Activated T-helper 17 cell treated with anti-CD3 and anti-CD28 coated beads, Interleukin-2, amount 50 U/mL, for 72 hours (primary cell): Measurements from ENCODE around the gene INHBB. TPM values are rescaled to one million over a fixed set of nuclear protein-coding genes. Genes with fewer than 3 reads are reported as not detected.
"Not testable (repeated sequence)": the region's sequence is repeated elsewhere in the genome, so short reads cannot be mapped to it uniquely, and the experiment has no call there.

Experiments
- ATAC-seq: fragments of 150-1000 bp; cut with Tn5 transposase; replicated peaks from 2 replicates; pipeline ENCODE4 v1.10.0; 2021; ENCODE audit warnings: mild to moderate bottlenecking, moderate library complexity
- H3K27ac Mint-ChIP-seq: one replicate; pipeline ENCODE4 v1.8.0; 2022; ENCODE audit warnings: mixed read lengths
- H3K27me3 Mint-ChIP-seq: one replicate; pipeline ENCODE4 v1.8.0; 2022; ENCODE audit warnings: mixed read lengths
- H3K36me3 Mint-ChIP-seq: one replicate; pipeline ENCODE4 v1.8.0; 2022; ENCODE audit warnings: low read depth, mild to moderate bottlenecking, mixed read lengths
- H3K4me1 Mint-ChIP-seq: one replicate; pipeline ENCODE4 v1.8.0; 2022; ENCODE audit warnings: mixed read lengths
- H3K4me3 Mint-ChIP-seq: one replicate; pipeline ENCODE4 v1.8.0; 2022; ENCODE audit warnings: mild to moderate bottlenecking, mixed read lengths
- H3K9me3 Mint-ChIP-seq: one replicate; pipeline ENCODE4 v1.8.0; 2022; ENCODE audit warnings: mixed read lengths
- total RNA-seq, 2 donors: library from RNA; stranded (reverse); gene quantifications; one replicate each; pipeline ENCODE4 v1.2.3, GENCODE V29; 2022

The INHBB gene
- total RNA-seq = not detected

DNA sequence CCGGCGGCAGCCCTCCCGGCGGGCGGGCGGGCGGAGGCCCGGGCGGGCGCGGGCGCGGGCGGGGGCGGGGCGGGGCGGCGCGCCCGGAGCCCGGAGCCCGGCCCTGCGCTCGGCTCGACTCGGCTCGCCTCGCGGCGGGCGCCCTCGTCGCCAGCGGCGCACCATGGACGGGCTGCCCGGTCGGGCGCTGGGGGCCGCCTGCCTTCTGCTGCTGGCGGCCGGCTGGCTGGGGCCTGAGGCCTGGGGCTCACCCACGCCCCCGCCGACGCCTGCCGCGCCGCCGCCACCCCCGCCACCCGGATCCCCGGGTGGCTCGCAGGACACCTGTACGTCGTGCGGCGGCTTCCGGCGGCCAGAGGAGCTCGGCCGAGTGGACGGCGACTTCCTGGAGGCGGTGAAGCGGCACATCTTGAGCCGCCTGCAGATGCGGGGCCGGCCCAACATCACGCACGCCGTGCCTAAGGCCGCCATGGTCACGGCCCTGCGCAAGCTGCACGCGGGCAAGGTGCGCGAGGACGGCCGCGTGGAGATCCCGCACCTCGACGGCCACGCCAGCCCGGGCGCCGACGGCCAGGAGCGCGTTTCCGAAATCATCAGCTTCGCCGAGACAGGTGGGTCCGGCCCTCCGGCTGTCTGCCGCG lies at the start of gene INHBB:
Gene INHBB, plus strand, starts transcription at position 111 of the 641 bp plus-strand sequence. Its CDS starts 53 bp downstream, at position 164.
- H3K9me3 Mint-ChIP-seq = no peaks in the 10 kb centered on the region
- H3K27me3 Mint-ChIP-seq = peaks cover 37% of the 10 kb centered on the region
- H3K36me3 Mint-ChIP-seq = peaks cover 5% of the 10 kb centered on the region
- ATAC-seq = no peak
- H3K27ac Mint-ChIP-seq = no peak within 1 kb of the TSS
- H3K4me3 Mint-ChIP-seq = peak within 1 kb of the TSS; percentile 68
- H3K4me1 Mint-ChIP-seq = peaks cover 11% of the 10 kb centered on the region

DNA sequence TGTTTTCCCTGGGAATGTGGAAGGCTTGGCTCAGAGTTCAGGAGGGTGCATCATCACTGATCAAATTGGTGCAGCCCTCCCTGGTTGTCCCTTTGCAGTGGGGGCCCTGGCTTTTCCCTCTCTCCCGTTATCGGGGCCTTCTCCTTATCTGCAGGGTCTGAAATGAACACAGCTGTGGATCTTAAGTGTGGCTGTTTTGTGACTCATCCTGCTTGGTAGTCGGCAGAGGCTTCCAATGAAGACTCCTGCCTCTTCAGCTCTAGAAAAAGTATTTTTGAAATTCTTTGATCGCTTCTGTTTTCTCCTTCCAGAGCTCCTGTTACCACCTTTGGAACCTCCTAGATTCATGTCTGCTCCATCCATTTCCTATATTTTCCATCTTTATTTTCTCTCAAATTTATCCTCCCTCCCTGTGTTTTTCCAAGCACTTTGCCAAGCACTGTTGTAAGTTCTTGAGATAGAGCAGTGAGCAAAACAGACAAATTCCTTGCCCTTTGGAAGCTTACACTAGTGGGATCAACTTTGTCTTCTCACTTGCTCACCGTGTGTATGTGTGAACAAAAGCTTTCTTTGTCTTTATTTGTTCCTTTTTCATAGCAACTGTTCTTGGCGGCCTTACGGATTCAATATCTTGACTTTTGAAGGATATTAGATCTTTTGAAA lies 47.6 kb upstream of the INHBB start:
- no peaks in the 10 kb centered on the region for H3K9me3 Mint-ChIP-seq
- no peaks in the 10 kb centered on the region for H3K4me1 Mint-ChIP-seq
- no peak overlapping the region for H3K4me3 Mint-ChIP-seq
- H3K27ac Mint-ChIP-seq = no peak overlapping the region
- no peaks in the 10 kb centered on the region for H3K27me3 Mint-ChIP-seq
- no peak for ATAC-seq
- peaks cover 84% of the 10 kb centered on the region for H3K36me3 Mint-ChIP-seq

DNA sequence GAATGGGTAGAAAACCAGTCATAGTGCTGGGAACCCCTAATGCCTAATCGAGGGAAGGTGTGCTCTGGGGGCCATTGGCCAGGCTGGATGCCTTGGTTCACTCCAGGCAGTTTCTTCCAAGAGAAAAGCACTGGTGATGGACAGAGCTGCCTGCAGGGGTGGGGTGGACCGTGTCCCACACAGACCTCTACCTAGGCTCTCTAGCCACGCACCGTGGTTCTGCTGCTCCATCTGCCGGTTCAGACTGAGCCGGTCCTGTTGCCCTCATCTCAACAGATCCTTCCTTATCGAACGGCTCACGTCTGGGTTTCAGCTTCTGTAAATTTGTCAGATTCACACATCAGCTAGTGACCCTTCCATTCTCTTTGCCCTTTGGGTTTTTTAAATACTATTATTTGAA lies 46.9 kb upstream of the INHBB start:
- peak overlapping the region; percentile 36 for H3K27ac Mint-ChIP-seq
- H3K9me3 Mint-ChIP-seq = no peaks in the 10 kb centered on the region
- no peak overlapping the region for H3K4me3 Mint-ChIP-seq
- H3K36me3 Mint-ChIP-seq = peaks cover 83% of the 10 kb centered on the region
- no peak for ATAC-seq
- no peaks in the 10 kb centered on the region for H3K27me3 Mint-ChIP-seq
- H3K4me1 Mint-ChIP-seq = no peaks in the 10 kb centered on the region

DNA sequence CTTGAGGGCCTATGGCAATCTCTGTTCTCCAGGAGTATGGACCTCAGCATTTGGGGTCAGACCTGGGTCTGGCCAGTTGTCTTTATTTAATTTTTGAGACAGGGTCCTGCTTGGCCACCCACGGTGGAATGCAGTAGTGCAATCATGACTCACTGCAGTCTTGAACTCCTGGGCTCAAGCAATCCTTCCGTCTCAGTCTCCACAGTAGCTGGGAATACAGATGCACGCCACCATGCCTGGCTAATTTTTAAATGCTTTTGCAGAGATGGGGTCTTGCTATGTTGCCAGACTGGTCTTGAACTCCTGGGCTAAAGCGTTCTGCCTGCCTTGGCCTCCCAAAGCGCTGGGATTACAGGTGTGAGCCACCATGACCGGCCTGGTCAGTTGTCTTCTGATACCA lies 46.4 kb upstream of the INHBB start:
- Mint-ChIP-seq H3K4me1 (no peaks in the 10 kb centered on the region), H3K9me3 (no peaks in the 10 kb centered on the region), H3K4me3 (no peak overlapping the region), H3K27ac (peak overlapping the region; percentile 36), H3K27me3 (no peaks in the 10 kb centered on the region), H3K36me3 (peaks cover 77% of the 10 kb centered on the region)
- no peak for ATAC-seq

DNA sequence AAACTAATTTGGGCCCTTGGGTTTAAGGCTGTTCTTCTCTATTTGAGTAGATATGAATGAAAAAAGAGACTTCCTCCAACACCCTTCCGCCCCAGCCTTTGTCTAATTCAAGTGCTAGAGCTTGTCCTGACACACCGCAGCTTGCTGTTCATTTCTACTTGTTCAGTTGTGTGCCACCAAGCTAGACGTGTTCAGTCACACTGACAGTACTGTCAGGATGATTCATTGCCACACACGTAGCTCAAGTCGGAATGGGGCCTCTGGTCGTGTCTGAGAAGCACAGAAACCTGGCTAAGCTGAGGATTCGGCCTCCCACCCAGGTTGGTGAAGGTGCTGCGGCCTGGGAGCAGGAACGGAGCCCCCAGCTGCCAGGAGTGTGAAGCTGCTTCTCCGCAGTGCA lies 45.6 kb upstream of the INHBB start:
- no peak overlapping the region for H3K4me3 Mint-ChIP-seq
- ATAC-seq = no peak
- peaks cover 71% of the 10 kb centered on the region for H3K36me3 Mint-ChIP-seq
- no peak overlapping the region for H3K27ac Mint-ChIP-seq
- no peaks in the 10 kb centered on the region for H3K4me1 Mint-ChIP-seq
- no peaks in the 10 kb centered on the region for H3K27me3 Mint-ChIP-seq
- no peaks in the 10 kb centered on the region for H3K9me3 Mint-ChIP-seq

DNA sequence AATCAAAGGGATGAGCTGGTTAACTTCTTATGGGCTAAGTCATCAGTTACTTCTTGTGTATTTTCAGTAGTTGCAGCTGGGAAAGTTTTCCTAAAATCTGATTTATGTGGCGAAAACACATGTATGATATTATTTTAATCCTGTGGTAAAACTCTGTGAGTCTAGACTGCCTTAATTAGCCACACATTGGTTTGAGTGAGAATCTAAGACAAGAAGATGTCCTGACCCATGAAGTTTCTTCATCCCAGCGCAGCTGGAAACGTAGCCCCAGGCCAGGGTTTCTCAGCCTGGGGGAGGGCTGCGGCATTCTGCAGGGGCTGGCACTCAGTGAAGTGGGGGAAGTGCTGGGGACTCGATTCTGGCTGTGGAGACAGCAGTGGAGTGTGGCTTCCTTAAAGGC lies 44.7 kb upstream of the INHBB start:
- no peaks in the 10 kb centered on the region for H3K27me3 Mint-ChIP-seq
- peaks cover 66% of the 10 kb centered on the region for H3K36me3 Mint-ChIP-seq
- ATAC-seq = no peak
- H3K27ac Mint-ChIP-seq = no peak overlapping the region
- no peaks in the 10 kb centered on the region for H3K4me1 Mint-ChIP-seq
- H3K9me3 Mint-ChIP-seq = no peaks in the 10 kb centered on the region
- H3K4me3 Mint-ChIP-seq = no peak overlapping the region

DNA sequence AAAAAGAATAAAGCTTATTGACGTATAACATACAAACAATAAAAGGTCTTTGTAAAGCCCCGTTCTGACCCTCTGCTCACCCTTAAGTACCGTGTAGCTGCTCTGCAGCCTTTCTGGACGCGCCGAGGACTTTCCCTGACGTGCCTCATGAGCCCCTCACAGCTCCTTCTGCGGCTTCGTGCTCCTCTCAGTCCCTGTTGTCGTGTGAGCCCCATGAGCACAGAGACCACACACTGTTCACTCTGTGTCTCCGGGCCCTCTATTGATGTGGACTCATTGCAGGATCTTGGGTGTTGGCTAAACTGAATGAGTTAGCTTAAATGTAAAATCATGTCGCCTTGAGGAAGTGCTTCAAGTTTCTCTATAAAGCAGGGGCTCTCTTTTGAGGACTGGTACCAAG lies 43.6 kb upstream of the INHBB start:
- H3K4me3 Mint-ChIP-seq = no peak overlapping the region
- H3K36me3 Mint-ChIP-seq = peaks cover 60% of the 10 kb centered on the region
- no peaks in the 10 kb centered on the region for H3K4me1 Mint-ChIP-seq
- no peak for ATAC-seq
- H3K27me3 Mint-ChIP-seq = no peaks in the 10 kb centered on the region
- H3K27ac Mint-ChIP-seq = no peak overlapping the region
- no peaks in the 10 kb centered on the region for H3K9me3 Mint-ChIP-seq

DNA sequence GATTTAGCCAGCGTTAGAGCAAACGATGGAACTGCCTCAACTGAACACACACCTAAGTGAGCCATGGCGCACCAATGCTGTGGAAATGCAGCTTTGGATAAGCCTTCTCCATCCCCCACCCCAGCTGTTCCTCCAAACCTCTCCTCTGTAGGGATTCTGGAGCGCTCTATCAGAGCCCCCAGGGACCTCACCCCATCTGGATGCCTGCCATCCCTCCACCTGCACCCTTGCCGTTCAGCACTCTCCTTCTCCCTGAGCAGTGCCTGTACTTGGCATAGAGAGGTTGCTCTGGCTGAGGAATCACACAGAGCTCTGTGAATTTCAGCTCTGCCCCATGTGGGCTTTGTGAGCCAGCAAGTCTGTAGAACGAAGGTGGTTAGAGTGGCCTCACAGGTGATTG lies 42.8 kb upstream of the INHBB start:
- Mint-ChIP-seq H3K4me3 (no peak overlapping the region), H3K9me3 (no peaks in the 10 kb centered on the region), H3K27me3 (no peaks in the 10 kb centered on the region), H3K4me1 (no peaks in the 10 kb centered on the region), H3K27ac (no peak overlapping the region), H3K36me3 (peaks cover 51% of the 10 kb centered on the region)
- ATAC-seq = no peak

DNA sequence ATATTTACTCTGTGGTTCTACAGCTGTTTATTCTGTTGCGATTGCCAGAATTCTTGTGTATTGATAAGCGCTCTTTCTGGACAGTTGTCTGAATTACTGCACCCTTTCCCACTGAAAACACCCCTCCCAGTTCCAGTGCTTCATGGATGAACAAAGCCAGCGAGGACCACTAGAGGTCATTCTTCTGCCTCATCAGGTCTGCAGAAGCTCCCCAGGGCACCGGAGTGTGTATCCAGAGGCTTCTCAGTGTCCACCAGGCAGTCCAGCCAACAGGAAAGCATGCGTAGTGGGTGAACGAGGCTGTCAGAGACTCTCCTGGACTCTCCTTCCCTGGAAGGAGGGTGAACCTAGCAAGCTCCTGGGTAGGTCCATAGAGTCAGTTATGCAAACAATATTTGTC lies 40.6 kb upstream of the INHBB start:
- Mint-ChIP-seq H3K4me3 (no peak overlapping the region), H3K9me3 (no peaks in the 10 kb centered on the region), H3K27me3 (no peaks in the 10 kb centered on the region), H3K36me3 (peaks cover 30% of the 10 kb centered on the region), H3K27ac (no peak overlapping the region), H3K4me1 (no peaks in the 10 kb centered on the region)
- ATAC-seq = no peak

DNA sequence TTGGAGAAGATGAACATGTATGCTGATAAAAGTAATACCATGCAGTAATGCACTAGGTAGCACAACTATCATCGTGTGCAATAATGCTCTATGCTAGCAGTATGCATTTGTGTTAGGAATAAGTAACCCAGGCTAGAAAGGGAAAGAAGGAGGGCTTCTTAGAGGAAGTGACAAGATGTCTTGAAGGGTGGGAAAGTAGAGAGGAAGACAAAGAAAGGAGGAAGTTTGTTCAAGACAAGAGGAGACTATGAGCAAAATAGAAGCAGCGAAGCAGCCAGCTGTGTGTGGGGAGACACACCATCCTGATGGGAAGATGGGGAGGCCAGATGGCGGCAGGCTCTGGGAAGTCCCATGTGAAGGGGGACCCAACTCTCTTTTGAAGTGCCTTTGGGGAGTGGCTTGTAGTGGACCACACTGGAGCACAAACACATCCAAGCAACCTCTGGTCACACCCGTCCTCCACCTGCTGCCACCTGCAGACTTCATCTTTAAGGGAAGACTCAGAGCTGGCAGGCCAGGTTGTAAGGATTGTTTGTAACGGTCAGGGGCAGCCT lies 39.9 kb upstream of the INHBB start:
- Mint-ChIP-seq H3K36me3 (peaks cover 26% of the 10 kb centered on the region), H3K27ac (peak overlapping the region; percentile 3), H3K9me3 (no peaks in the 10 kb centered on the region), H3K4me1 (no peaks in the 10 kb centered on the region), H3K4me3 (no peak overlapping the region), H3K27me3 (no peaks in the 10 kb centered on the region)
- no peak for ATAC-seq

DNA sequence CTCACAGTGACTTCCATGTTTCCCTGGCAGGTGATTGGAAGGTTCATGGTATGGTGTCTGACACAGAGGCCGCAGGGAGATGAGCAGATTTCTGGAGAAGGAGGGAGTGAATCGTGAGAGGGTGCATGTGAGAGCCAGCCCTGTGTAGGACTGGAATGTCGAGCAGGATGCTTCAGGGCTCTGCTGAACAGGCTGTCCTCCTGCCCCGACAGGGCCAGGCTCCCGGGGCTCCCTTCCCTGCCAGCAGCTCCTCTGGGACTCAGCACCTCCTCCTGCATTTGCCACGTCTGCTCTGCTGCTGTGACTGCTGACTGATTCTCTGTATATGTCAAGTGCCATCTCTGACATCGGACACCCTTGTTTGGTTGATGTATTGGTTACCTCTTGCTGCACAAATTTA lies 38.5 kb upstream of the INHBB start:
- no peak overlapping the region for H3K27ac Mint-ChIP-seq
- no peaks in the 10 kb centered on the region for H3K4me1 Mint-ChIP-seq
- no peaks in the 10 kb centered on the region for H3K27me3 Mint-ChIP-seq
- peaks cover 14% of the 10 kb centered on the region for H3K36me3 Mint-ChIP-seq
- H3K9me3 Mint-ChIP-seq = no peaks in the 10 kb centered on the region
- ATAC-seq = no peak
- H3K4me3 Mint-ChIP-seq = no peak overlapping the region

DNA sequence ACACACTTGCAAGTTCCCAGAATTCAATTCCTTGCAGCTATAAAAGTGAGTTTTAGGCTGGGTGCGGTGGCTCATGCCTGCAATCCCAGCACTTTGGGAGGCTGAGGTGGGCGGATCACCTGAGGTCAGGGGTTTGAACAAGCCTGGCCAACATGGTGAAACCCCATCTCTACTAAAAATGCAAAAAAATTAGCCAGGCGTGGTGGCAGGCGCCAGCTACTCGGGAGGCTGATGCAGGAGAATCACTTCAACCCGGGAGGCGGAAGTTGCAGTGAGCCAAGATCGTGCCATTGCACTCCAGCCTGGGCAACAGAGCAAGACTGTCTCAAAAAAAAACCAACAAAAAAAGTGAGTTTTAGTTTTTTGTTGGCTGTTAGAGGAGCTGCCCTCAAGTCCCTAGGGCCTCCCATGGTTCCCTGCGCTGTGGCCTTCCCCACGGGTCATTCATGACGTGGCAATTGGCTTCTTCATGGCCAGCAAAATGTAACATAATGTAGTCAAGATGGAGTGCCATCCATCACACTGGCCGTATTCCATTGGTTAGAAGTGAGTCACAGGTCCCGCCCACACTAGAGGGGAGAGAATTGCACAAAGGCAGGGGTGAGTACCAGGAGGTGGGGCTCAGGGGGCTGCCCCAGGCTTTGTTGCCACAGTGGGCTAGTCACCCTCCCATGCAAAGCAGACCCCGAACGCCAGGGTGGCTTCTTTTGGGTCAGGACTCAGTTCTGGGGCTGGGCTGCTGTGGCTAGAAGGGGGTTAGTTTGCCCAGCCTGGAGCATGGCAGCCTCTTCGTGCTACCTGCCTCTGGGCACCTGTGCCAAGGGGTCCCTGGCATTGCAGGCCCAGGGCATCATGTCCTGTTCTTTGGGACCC lies 37.7 kb upstream of the INHBB start:
- H3K27me3 Mint-ChIP-seq = no peaks in the 10 kb centered on the region

DNA sequence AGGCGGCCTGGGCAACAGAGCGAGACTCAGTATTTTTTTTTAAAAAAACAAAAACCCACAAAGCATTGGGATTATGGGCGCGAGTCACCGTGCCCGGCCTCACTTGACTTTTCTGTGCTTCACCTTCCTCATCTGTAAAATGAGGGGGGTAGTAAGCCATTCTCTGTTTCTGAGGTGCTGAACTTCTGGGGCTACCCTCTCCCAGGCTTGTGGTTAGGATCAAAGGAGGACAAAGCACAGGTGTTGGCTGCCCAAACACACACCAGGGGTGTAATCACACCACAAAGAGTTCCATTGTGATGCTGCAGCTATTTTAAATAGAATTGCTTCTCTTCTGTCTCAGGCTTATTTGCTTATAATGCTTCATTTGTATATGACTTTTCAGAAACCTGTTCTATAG lies 35.8 kb upstream of the INHBB start:
- peaks cover 2% of the 10 kb centered on the region for H3K27me3 Mint-ChIP-seq
- H3K4me3 Mint-ChIP-seq = no peak overlapping the region
- H3K4me1 Mint-ChIP-seq = no peaks in the 10 kb centered on the region
- ATAC-seq = peak; percentile 24
- H3K27ac Mint-ChIP-seq = no peak overlapping the region
- no peaks in the 10 kb centered on the region for H3K36me3 Mint-ChIP-seq
- H3K9me3 Mint-ChIP-seq = no peaks in the 10 kb centered on the region

More for the DNA sequence above, 37.7 kb upstream of the INHBB start:
- no peak overlapping the region for H3K27ac Mint-ChIP-seq
- no peaks in the 10 kb centered on the region for H3K9me3 Mint-ChIP-seq
- no peak for ATAC-seq
- H3K4me3 Mint-ChIP-seq = no peak overlapping the region
- H3K36me3 Mint-ChIP-seq = peaks cover 7% of the 10 kb centered on the region
- no peaks in the 10 kb centered on the region for H3K4me1 Mint-ChIP-seq

DNA sequence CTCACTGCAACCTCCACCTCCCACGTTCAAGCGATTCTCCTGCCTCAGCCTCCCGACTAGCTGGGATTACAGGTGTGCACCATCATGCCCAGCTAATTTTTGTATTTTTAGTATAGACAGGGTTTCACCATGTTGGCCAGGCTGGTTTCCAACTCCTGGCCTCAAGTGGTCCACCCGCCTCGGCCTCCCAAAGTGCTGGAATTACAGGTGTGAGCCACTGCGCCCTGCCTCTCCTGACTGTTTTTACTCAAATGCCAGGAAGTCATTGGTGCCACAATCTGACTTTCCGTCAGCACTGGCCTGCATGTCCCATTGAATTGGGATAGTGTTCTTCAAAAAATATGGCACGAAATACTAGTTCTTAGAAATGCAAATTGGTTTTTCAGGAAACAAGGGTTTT lies 35.1 kb upstream of the INHBB start:
- H3K27ac Mint-ChIP-seq, H3K4me3 Mint-ChIP-seq, H3K9me3 Mint-ChIP-seq, ATAC-seq, H3K4me1 Mint-ChIP-seq, H3K36me3 Mint-ChIP-seq, H3K27me3 Mint-ChIP-seq: not testable (repeated sequence)
